GM12874 (cell line): ENCODE data around the gene GPN2.

Experiments used
- CTCF ChIP-seq: IDR thresholded peaks from 2 replicates; pipeline ENCODE4 v1.5.1; 2011; ENCODE audit warnings: low read depth, mild to moderate bottlenecking, control low read depth, low read length, moderate library complexity; ENCODE audit not compliant: insufficient read depth

The GPN2 gene

GRCh38 chr1:26911399-26912146 is 21.5 kb upstream of the GPN2 start:
- no peak for TF ChIP-seq CTCF

DNA sequence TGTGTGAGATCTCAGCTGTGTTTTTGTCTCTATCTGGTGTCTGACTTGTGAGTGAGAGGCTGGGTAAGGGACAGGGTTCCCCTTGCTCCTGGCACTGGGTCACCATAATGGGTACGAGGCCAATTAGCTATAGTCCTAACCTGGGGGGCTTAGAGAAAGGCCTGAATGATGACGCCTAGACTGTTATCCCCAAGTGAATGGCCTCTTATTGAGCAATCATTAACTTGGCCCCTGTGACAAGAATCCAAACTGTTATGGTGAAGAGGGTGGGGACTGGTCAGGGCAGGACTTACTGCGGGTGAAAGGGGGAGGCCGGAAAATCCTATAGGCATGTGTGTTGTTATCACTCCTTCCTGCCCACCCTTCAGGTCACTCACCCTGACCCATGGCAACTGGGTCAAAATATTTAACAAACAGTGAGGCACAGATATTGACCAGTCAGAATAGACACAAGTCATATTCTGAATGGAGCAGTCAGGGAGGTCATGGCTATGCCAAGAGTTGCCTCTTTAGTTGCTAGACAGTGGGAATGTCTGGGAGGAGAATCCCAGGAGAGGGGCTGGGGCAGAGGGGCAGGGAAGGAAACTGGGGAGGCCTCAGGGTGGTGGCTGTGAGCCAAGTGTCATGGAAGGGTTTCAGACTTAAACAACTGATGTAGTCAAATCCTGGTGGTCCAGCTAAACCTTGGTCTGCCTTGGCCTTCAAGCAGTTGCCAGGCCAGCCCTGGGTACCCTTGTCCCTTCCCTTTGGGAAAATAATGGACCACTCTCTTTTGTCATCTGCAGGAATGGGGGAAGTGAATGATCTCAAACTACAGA is 20.5 kb upstream of the GPN2 start:
- TF ChIP-seq CTCF, result no peak

- no peak for TF ChIP-seq CTCF
Measured at GRCh38 chr1:26909951-26910342, 19.9 kb upstream of the GPN2 start.

DNA sequence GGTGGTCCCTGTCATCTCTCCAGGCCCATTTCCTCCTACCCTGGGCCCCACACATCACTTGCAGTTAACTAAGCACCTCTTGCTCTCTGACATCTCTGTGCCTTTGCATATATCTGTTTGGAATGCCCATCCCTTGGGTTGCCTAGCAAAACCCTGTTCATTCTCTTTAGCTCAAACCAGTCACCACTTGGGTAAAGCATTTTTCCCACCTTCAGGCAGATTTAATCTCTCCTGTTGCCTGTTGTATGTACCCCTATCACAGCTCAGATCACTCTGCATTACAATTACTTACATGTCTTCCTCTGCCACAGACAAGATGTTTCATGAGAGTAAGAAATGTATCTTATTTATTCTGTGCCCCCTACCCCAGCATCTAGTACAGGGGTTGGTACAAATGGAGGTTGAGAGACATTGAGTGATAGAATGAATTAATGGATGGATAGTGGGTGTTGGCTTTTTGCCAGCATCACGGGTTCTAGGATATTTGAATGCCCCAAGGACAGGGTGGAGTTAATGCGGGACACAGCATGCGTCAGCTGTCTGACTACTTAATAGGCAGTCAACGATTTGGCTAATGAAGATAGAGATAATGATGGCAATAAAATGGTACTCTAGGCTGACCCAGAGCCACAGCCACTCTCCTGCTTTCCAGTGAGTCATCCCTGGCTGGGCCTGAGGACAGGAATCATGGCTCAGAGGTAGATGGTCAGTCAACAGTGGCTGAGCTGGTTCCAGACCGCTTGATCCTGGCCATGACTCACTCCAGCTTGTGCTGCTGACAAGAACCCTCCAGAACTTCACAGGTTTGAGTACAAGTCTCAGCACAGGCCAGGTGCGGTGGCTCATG is 17.2 kb upstream of the GPN2 start:
- no peak for TF ChIP-seq CTCF

DNA sequence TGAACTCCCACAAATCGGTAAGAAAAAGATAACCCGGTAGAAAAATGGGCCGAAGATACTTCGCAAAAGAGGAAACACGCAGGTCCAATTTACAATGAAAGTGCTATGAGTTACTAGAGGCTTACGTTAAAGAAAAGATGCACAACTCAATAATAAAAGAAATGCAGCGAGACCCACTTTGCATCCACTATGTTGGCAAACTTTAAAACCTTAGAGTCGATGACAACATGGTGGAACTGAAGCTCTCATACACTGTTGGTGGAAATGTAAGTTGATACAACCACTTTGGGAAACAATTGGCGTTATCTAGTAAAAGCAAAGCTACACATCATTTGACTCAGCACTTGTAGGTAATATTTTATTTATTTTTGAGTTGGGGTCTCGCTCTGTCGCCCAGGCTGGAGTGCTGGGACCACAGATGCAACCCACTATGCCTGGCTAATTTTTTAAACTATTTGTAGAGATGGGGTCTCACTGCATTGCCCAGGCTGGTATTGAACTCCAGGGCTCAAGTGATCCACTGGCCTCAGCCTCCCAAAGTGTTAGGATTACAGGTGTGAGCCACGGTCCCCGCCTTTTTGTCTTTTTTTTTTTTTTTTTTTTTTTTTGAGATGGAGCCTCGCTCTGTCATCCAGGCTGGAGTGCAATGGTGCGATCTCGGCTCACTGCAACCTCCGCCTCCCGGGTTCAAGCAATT is 10.9 kb upstream of the GPN2 start:
- TF ChIP-seq CTCF, result no peak

GRCh38 chr1:26900001-26900814 is 10.1 kb upstream of the GPN2 start, which contains the start of gene GPATCH3:
TSS of gene GPATCH3 (minus strand) at chr1:26900467. CDS start at chr1:26900442, 25 bp downstream.
- no peak for TF ChIP-seq CTCF
